ENCODE measurements around the gene LHCGR.

DNA sequence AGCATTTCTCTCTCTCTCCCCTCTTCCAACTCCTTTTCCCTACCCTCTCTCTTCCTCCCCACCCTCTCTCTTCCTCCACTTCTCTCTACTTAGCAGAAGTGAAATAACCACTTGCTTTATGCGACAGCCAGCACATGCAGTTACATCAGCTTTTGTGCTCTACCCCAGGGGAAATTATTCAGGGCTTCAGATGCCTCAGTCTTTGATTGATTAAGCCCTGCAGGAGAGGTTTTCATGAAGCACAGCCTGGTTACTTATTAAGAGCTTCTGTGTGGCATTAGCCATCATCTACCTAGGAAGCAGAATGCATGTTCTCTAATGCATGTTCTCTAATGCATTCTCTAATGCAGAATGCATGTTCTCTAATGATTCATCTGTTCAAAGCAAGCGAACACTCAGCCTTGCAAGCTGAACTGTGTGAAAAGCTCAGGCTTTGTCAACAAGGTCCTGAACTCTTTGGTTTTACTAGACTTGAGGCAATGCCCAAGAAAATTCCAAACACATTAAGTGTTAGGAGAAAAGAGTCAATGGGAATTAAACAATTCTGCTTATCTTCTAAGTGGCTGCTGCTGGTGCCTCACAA lies 56.1 kb downstream of the LHCGR start:
- TF ChIP-seq PATZ1 (tag by site-specific recombination; IDR thresholded peaks at IDR 0.05) (no peak), WT1 (tag by site-specific recombination; IDR thresholded peaks at IDR 0.05) (no peak), ZNF184 (tag by site-specific recombination; IDR thresholded peaks at IDR 0.05) (no peak), ZBTB49 (tag by site-specific recombination; IDR thresholded peaks at IDR 0.05; ENCODE audit: low read depth) (no peak), ZNF776 (tag by site-specific recombination; IDR thresholded peaks at IDR 0.05; ENCODE audit: borderline replicate concordance) (no peak), ZNF639 (tag by site-specific recombination; IDR thresholded peaks at IDR 0.05) (no peak)
- TF ChIP-seq, protein P1, sequence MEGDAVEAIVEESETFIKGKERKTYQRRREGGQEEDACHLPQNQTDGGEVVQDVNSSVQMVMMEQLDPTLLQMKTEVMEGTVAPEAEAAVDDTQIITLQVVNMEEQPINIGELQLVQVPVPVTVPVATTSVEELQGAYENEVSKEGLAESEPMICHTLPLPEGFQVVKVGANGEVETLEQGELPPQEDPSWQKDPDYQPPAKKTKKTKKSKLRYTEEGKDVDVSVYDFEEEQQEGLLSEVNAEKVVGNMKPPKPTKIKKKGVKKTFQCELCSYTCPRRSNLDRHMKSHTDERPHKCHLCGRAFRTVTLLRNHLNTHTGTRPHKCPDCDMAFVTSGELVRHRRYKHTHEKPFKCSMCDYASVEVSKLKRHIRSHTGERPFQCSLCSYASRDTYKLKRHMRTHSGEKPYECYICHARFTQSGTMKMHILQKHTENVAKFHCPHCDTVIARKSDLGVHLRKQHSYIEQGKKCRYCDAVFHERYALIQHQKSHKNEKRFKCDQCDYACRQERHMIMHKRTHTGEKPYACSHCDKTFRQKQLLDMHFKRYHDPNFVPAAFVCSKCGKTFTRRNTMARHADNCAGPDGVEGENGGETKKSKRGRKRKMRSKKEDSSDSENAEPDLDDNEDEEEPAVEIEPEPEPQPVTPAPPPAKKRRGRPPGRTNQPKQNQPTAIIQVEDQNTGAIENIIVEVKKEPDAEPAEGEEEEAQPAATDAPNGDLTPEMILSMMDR (tag by site-specific recombination; IDR thresholded peaks at IDR 0.05): no peak

Measured in HEK293 (cell line).